C4-2B (cell line): ENCODE measurements around the gene HAND1.

Experiments
- CTCF ChIP-seq: fragments of 450-650 bp; conservative IDR thresholded peaks from 2 replicates; pipeline ENCODE4 v1.5.1; 2017; ENCODE audit warnings: mild to moderate bottlenecking
- ZFX ChIP-seq: fragments of 450-650 bp; IDR thresholded peaks from 2 replicates; pipeline ENCODE4 v1.6.1; 2017

GRCh38 chr5:154524859-154525258 is 46.8 kb upstream of the HAND1 start:
- TF ChIP-seq CTCF (no peak), ZFX (no peak)
